GM18517 (cell line): ENCODE data around the gene CHST3.
"Not testable (repeated sequence)": the region's sequence is repeated elsewhere in the genome, so short reads cannot be mapped to it uniquely, and the experiment has no call there.

ENCODE experiments used
- ATAC-seq: cut with Tn5 transposase; IDR thresholded peaks from one replicate; pipeline ENCODE4 v1.9.1; 2021; ENCODE audit warnings: mild to moderate bottlenecking, moderate library complexity; ENCODE audit not compliant: unreplicated experiment

Gene CHST3, protein sequence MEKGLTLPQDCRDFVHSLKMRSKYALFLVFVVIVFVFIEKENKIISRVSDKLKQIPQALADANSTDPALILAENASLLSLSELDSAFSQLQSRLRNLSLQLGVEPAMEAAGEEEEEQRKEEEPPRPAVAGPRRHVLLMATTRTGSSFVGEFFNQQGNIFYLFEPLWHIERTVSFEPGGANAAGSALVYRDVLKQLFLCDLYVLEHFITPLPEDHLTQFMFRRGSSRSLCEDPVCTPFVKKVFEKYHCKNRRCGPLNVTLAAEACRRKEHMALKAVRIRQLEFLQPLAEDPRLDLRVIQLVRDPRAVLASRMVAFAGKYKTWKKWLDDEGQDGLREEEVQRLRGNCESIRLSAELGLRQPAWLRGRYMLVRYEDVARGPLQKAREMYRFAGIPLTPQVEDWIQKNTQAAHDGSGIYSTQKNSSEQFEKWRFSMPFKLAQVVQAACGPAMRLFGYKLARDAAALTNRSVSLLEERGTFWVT

DNA sequence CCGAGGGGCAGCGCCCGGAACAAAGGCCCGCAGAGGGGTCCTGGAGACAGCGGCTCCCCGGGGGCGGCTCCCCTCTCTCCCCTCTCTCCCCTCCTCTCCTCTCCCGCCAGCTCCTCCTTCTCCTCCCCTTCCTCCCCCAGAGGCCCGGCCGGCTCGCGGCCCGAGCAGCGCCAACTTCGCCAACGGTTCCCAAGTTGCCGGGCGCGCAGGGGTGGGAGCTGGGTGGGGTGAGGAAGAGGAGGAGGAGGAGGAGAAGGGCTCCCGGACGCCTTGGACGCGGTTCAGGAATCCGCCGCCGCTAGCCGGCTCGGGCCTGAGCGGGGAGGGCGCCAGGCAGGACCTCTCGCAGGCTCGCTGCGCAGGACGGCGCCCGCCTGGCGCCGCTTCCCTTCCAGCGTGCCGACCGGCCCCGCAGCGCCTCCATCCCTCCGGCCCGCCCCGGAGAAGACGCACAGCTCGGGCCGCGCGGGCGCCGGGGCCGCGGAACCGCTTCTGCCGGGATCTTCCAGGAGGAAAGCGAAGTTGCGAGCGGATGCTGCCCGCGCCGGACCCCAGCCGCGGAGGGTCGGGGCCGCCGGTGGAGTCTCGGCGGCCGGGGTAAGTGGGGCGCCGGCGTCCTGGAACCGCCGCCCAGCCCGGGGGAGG is at the start of gene CHST3:
CHST3 (plus strand) TSS at position 298 of the 645 bp plus-strand sequence. CDS start 41,448 bp downstream, outside the sequence.
- no peak for ATAC-seq

- ATAC-seq = no peak
These were observed 47.4 kb upstream of the CHST3 start for GRCh38 chr10:71916827-71917226.

- ATAC-seq = no peak
These were observed 45.2 kb upstream of the CHST3 start for GRCh38 chr10:71918992-71919391.

DNA sequence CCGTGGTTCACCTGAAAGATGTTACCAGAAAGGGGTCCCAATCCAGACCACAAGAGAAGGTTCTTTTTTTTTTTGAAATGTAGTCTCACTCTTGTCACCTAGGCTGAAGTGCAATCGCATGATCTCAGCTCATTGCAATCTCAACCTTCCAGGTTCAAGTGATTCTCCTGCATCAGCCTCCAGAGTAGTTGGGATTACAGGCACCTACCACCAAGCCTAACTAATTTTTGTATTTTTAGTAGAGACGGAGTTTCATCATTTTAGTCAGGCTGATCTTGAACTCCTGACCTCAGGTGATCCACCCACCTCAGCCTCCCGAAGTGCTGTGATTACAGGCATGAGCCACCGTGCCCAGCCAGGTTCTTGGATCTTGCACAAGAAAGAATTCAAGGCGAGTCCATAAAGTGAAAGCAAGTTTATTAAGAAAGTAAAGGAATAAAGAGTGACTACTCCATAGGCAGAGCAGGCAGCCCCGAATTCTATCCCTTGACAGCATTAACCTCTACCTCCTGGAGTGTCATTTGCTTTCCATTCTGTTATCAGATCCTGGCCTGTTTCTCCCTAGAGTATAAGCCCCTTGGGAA is 44.1 kb upstream of the CHST3 start:
- not testable (repeated sequence) for ATAC-seq

- no peak for ATAC-seq
These were observed 43.5 kb upstream of the CHST3 start for GRCh38 chr10:71920540-71921323.

DNA sequence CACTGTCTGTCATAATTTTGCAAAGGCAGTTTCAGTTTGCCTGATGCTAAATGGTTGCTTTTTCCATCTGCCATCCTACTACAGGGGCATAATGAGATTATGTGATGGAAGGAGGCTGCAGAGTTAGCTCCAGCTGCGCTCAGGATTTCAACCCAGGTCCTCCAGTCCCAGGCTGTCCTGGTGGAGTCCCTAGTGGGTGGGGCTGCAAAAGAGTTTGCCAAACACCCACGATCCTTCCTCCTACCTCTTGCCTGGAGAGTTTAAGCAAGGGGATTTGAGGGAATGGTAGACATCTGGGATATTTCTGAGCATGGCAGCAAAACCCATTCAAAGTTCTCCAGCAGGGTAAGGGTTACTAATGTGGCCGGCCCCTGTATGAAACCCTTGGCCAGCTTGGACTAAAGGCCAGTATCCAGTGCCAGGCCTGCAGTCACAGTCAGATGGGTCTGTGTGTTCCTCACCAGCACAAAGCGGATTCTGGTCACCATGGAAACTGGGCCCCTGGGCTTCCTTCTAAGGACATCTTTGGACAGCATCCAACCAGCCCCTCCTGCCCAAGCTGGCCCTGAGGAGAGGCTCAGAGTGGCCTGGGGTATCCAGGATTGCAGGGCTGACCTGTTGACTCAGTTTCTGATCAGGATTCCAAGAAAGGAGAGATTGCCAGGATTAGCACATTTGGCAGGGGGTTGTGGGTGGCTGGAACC is 42.7 kb upstream of the CHST3 start:
- ATAC-seq = no peak

GRCh38 chr10:71923138-71923692 is 41.0 kb upstream of the CHST3 start:
- ATAC-seq = no peak

- no peak for ATAC-seq
These were observed 39.4 kb upstream of the CHST3 start for GRCh38 chr10:71924771-71925170.

- ATAC-seq = no peak
These were observed 37.0 kb upstream of the CHST3 start for GRCh38 chr10:71927159-71927558.

- no peak for ATAC-seq
These were observed 36.2 kb upstream of the CHST3 start for GRCh38 chr10:71927776-71928592.

DNA sequence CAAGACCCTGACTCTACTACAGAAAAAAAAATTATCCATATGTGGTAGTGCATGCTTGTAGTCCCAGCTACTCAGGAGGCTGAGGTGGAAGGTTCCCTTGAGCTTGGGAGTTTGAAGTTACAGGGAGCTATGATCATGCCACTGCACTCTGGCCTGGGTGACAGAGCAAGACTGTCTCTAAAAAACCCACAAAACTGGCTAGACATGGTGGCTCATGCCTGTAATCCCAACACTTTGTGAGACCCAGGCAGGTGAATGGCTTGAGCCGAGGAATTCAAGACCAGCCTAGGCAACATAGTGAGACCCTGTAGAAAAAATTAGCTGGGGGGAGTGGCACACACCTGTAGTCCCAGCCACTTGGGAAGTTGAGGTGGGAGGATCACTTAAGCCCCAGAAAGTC is 32.9 kb upstream of the CHST3 start:
- no peak for ATAC-seq

DNA sequence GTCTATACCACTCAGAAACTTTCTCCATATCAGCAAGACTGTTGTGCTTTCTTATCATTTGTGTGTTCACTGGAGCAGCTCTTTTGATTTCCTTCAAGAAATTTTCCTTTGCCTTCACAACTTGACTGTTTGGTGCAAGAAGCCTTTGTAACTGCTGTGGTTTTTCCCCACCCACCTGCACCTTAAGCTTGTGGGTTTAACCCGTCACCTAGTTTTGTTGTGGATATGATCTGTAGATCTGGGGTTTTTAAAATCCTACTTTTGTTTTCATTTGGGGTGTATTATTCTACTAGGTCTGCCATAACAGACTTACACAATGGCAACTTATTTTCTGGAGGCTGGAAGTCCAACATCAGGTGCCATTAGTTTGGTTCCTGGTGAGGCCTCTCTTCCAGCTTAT is 30.5 kb upstream of the CHST3 start:
- no peak for ATAC-seq

DNA sequence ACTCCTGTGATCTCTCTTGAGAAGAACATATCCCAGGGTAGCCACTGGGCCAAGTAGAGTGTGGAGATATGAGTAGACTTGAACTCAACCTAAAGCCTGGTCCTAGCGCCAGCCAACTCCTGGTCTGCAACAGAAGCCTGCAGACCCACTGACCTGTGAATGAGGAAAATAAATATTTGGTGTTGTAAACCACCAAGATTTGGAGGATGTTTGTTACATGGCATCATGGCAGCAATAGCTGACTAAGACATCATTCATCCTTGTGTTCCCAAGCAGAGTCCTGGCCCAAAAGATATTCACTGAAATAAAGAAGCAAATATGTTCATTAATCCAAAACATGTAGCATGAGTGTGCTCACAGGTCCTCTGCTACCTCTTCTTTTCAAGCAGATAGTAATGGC is 26.0 kb upstream of the CHST3 start:
- ATAC-seq = no peak

- no peak for ATAC-seq
These were observed 24.9 kb upstream of the CHST3 start for GRCh38 chr10:71939304-71939703.

GRCh38 chr10:71939861-71940474 is 24.2 kb upstream of the CHST3 start:
- no peak for ATAC-seq

GRCh38 chr10:71940752-71941151 is 23.4 kb upstream of the CHST3 start:
- ATAC-seq = no peak

- no peak for ATAC-seq
These were observed 22.9 kb upstream of the CHST3 start for GRCh38 chr10:71941318-71941717.

DNA sequence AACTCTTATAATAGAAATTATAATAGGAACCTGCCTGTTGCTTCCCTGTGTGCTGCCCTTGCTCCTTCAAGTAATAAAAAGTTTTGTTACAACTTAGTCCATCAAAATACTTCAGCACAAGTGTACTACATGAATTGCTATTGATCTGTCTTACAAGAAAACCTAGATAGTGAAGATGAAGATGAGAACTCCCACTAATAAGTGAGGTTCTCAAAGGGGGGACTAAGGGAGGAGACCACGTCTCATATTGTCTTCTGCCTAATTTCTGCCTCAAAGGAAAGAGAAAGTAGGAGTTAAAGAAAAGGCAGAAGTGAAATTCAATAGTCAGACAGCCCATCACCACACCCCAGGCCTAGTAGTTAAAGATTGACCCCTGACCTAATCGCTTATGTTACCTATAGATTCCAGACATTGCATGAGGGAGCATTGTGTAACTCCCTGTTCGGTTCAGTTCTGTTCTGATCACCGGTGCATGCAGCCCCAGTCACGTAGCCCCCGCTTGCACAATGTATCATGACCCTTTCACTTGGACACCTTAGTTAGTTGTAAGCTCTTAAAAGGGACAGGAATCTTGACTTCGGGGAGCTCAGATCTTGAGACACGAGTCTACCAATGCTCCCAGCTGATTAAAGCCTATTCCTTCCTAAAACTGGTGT is 18.2 kb upstream of the CHST3 start:
- ATAC-seq = no peak
